ENCODE data around the gene ACTR2.

DNA sequence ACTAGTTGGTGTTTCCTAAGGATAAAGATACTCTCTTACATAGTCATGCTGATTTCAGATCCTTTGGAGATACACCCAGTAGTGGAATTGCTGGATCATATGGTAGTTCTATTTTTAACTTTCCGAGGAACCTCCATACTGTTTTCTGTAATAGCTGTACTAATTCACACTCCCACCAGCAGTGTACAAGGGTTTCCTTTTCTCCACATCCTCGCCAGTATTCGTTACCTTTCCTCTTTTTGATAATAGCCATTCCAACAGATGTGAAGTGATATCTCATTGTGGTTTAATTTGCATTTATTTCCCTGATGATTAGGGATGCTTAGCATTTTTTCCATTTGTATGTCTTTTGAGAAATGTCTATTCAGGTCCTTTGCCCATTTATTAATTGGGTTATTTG is 34.0 kb downstream of the ACTR2 start:
- TF ChIP-seq EZH2phosphoT487 (IDR thresholded peaks at IDR 0.05; ENCODE audit: low read depth, severe bottlenecking, unreplicated experiment) (no peak), EZH2 (IDR thresholded peaks at IDR 0.05; ENCODE audit: borderline replicate concordance) (no peak)
- TF ChIP-seq, protein P1, sequence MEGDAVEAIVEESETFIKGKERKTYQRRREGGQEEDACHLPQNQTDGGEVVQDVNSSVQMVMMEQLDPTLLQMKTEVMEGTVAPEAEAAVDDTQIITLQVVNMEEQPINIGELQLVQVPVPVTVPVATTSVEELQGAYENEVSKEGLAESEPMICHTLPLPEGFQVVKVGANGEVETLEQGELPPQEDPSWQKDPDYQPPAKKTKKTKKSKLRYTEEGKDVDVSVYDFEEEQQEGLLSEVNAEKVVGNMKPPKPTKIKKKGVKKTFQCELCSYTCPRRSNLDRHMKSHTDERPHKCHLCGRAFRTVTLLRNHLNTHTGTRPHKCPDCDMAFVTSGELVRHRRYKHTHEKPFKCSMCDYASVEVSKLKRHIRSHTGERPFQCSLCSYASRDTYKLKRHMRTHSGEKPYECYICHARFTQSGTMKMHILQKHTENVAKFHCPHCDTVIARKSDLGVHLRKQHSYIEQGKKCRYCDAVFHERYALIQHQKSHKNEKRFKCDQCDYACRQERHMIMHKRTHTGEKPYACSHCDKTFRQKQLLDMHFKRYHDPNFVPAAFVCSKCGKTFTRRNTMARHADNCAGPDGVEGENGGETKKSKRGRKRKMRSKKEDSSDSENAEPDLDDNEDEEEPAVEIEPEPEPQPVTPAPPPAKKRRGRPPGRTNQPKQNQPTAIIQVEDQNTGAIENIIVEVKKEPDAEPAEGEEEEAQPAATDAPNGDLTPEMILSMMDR (IDR thresholded peaks at IDR 0.05; ENCODE audit: poor library complexity) = no peak
